MM.1S (cell line): ENCODE results near the gene TEKT2.
A peak's percentile ranks its signal among the peaks of the same experiment; 100 is the strongest.

ENCODE experiments used
- DNase-seq: peaks from one replicate; pipeline ENCODE4 v3.0.0-alpha.2; 2015
- H2AFZ ChIP-seq: fragments of 300-600 bp; sonication (generic); 2 replicates; pipeline ENCODE4 v1.6.0; 2016; ENCODE audit warnings: antibody characterized with exemption, low read length
- H3F3A ChIP-seq: fragments of 300-600 bp; sonication (generic); 2 replicates; pipeline ENCODE4 v1.6.1; 2016; ENCODE audit warnings: mild to moderate bottlenecking, antibody characterized with exemption, low read length, moderate library complexity, mixed read lengths; ENCODE audit not compliant: insufficient read depth
- H3K27ac ChIP-seq: fragments of 300-600 bp; sonication (generic); 2 replicates; pipeline ENCODE4 v1.5.1; 2016; ENCODE audit warnings: mild to moderate bottlenecking, low read length
- H3K27me3 ChIP-seq: fragments of 300-600 bp; sonication (generic); replicated peaks from 2 replicates; pipeline ENCODE4 v1.6.0; 2016; ENCODE audit warnings: low read length; ENCODE audit not compliant: insufficient read depth
- H3K36me3 ChIP-seq: fragments of 300-600 bp; sonication (generic); replicated peaks from 2 replicates; pipeline ENCODE4 v1.6.1; 2016; ENCODE audit warnings: mild to moderate bottlenecking, low read length, mixed read lengths; ENCODE audit not compliant: insufficient read depth
- H3K4me1 ChIP-seq: fragments of 300-600 bp; sonication (generic); 2 replicates; pipeline ENCODE4 v1.6.1; 2016; ENCODE audit warnings: low read length, mixed read lengths
- H3K4me2 ChIP-seq: fragments of 300-600 bp; sonication (generic); 2 replicates; pipeline ENCODE4 v1.6.0; 2016; ENCODE audit warnings: low read depth, low read length
- H3K4me3 ChIP-seq: fragments of 300-600 bp; sonication (generic); 2 replicates; pipeline ENCODE4 v1.5.1; 2016; ENCODE audit warnings: low read length, mixed read lengths
- H3K79me2 ChIP-seq: fragments of 300-600 bp; sonication (generic); 2 replicates; pipeline ENCODE4 v1.6.1; 2016; ENCODE audit warnings: mixed run types, low read length, mixed read lengths
- H3K9ac ChIP-seq: fragments of 300-600 bp; sonication (generic); 2 replicates; pipeline ENCODE4 v1.6.1; 2016; ENCODE audit warnings: low read length, mixed read lengths
- H3K9me2 ChIP-seq: fragments of 300-600 bp; sonication (generic); replicated peaks from 2 replicates; pipeline ENCODE4 v1.6.1; 2016; ENCODE audit warnings: mild to moderate bottlenecking, low read length, mixed read lengths; ENCODE audit not compliant: insufficient read depth
- H3K9me3 ChIP-seq: fragments of 300-600 bp; sonication (generic); replicated peaks from 2 replicates; pipeline ENCODE4 v1.6.1; 2016; ENCODE audit warnings: mild to moderate bottlenecking, low read length, mixed read lengths; ENCODE audit not compliant: insufficient read depth
- H4K20me1 ChIP-seq: fragments of 300-600 bp; sonication (generic); 2 replicates; pipeline ENCODE4 v1.6.1; 2016; ENCODE audit warnings: mild to moderate bottlenecking, low read length, moderate library complexity, mixed read lengths; ENCODE audit not compliant: insufficient read depth
- EZH2 ChIP-seq: fragments of 300-600 bp; sonication (generic); optimal IDR thresholded peaks from 2 replicates; pipeline ENCODE3; 2017; ENCODE audit warnings: low read depth, mild to moderate bottlenecking, antibody characterized with exemption, low read length, mixed read lengths
- EZH2phosphoT487 ChIP-seq: fragments of 300-600 bp; sonication (generic); IDR thresholded peaks from 2 replicates; pipeline ENCODE4 v1.6.1; 2018; ENCODE audit warnings: antibody characterized with exemption, low read length
- TF ChIP-seq, protein P1 (sequence below): fragments of 300-600 bp; sonication (generic); IDR thresholded peaks from 2 replicates; pipeline ENCODE4 v1.5.1; 2016; ENCODE audit warnings: antibody characterized with exemption, low read length, mixed read lengths

Gene TEKT2

DNA sequence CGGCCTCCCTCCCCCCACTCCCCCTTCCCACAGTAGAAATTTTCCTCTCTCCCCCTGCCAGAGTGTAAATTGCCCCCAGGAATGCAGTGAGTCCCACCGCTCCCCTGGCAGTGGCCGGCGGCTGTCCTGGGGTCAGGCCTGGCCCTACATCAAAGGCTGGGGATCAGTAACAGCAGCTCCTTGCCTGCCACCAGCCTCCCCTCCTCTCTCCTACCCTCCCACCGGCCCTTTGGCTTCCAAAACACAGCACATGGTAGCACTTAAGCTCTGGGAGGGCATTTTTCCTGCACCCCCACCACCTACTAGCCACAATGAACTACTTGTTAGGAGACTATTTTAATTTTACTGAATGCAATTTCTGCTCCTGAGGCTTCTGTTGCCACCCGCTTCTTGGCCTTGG is 50.1 kb downstream of the TEKT2 start:
- Histone ChIP-seq H3K36me3 (no peaks in the 10 kb centered on the region), H3K9me2 (no peaks in the 10 kb centered on the region), H4K20me1 (no peaks in the 10 kb centered on the region), H3F3A (no peaks in the 10 kb centered on the region), H2AFZ (no peak overlapping the region), H3K27me3 (no peaks in the 10 kb centered on the region), H3K9ac (no peak overlapping the region), H3K79me2 (no peaks in the 10 kb centered on the region), H3K4me2 (no peak overlapping the region), H3K4me1 (no peaks in the 10 kb centered on the region), H3K4me3 (no peak overlapping the region), H3K27ac (no peak overlapping the region), H3K9me3 (no peaks in the 10 kb centered on the region)
- TF ChIP-seq EZH2phosphoT487 (no peak), EZH2 (no peak)
- TF ChIP-seq, protein P1, sequence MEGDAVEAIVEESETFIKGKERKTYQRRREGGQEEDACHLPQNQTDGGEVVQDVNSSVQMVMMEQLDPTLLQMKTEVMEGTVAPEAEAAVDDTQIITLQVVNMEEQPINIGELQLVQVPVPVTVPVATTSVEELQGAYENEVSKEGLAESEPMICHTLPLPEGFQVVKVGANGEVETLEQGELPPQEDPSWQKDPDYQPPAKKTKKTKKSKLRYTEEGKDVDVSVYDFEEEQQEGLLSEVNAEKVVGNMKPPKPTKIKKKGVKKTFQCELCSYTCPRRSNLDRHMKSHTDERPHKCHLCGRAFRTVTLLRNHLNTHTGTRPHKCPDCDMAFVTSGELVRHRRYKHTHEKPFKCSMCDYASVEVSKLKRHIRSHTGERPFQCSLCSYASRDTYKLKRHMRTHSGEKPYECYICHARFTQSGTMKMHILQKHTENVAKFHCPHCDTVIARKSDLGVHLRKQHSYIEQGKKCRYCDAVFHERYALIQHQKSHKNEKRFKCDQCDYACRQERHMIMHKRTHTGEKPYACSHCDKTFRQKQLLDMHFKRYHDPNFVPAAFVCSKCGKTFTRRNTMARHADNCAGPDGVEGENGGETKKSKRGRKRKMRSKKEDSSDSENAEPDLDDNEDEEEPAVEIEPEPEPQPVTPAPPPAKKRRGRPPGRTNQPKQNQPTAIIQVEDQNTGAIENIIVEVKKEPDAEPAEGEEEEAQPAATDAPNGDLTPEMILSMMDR = no peak
- DNase-seq = no peak

DNA sequence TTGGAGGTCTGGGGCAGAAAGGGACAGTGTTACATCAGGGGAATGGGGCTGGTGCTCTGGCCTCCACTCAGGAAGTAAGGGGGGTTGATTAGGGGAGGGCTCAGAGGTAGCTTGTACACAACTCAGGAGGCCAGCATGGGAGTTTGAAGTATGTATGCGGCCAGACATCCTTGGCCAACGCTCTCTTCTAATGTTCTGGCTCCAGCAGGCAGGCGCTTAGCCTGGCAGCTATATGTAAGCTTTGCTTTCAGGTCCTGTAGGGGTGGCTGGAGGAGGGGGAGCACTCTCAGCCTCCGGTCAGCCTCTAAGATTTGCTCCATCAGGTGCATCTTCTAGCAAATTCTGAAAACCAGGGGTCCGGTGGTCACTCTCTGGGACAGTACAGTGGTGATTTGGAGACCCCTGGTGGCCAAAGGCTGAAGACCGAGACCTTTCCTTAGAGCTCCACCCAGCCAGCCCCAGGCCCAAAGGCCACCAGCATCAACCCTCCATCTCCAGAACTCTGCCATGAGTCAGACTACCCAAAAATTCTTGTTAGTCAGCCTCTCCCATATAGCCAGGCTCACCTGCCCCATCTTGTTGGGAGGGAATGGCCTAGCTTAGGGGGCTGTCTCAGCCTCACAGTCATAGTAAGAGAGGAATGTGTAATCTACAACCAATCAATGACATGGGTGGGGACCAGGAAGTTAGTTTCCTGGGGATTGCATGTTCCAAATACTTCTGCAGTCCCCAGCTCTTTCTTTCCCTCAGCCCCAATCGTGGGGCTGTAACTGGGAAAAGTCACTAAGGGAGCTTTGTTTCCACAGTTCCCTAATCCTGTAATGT is 50.8 kb downstream of the TEKT2 start:
- Histone ChIP-seq H3K27ac (no peak overlapping the region), H3K4me2 (no peak overlapping the region), H2AFZ (no peak overlapping the region), H3K36me3 (0 out of 2 replicates have a peak, but pooled peaks cover 4% of the 10 kb centered on the region), H3K9me2 (no peaks in the 10 kb centered on the region), H3K9ac (no peak overlapping the region), H3K9me3 (no peaks in the 10 kb centered on the region), H3K4me1 (no peaks in the 10 kb centered on the region), H3K27me3 (no peaks in the 10 kb centered on the region), H3K4me3 (no peak overlapping the region), H4K20me1 (no peaks in the 10 kb centered on the region), H3K79me2 (peaks cover 5% of the 10 kb centered on the region; the same call in 1 of the 2 replicates), H3F3A (no peaks in the 10 kb centered on the region)
- no peak for DNase-seq
- TF ChIP-seq, protein P1 = peak; percentile 62
- no peak for TF ChIP-seq EZH2phosphoT487
- no peak for TF ChIP-seq EZH2

DNA sequence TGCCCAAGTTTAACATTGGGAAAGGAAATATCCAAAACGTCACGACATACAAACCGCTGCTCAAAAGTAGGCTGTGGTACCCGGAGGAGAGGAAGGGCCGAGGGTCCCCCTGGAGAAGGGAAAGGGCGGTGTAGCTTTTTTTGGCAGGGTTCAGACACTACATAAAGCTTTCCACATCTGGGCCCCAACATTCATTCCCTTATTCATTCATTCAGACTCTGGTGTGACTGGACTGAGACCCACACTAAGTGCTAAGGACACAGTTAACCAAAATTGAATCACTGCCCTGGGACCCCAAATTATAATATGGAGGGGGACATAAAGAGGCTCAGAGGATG is 51.4 kb downstream of the TEKT2 start:
- Histone ChIP-seq H3K36me3 (0 out of 2 replicates have a peak, but pooled peaks cover 4% of the 10 kb centered on the region), H3K9ac (no peak overlapping the region), H3K27ac (no peak overlapping the region), H3K27me3 (no peaks in the 10 kb centered on the region), H3K4me3 (no peak overlapping the region), H3K9me2 (no peaks in the 10 kb centered on the region), H3K9me3 (no peaks in the 10 kb centered on the region), H2AFZ (no peak overlapping the region), H3K4me2 (no peak overlapping the region), H3K79me2 (peaks cover 9% of the 10 kb centered on the region; the same call in 1 of the 2 replicates), H4K20me1 (no peaks in the 10 kb centered on the region), H3F3A (no peaks in the 10 kb centered on the region), H3K4me1 (no peaks in the 10 kb centered on the region)
- no peak for DNase-seq
- TF ChIP-seq EZH2 (no peak), EZH2phosphoT487 (no peak)
- TF ChIP-seq, protein P1 = no peak
